PC-3 (cell line): ENCODE results near the gene ITGA1. TPM values are rescaled to one million over a fixed set of nuclear protein-coding genes. Genes with fewer than 3 reads are reported as not detected.

Experiments
- ATAC-seq: fragments of 200-7000 bp; cut with Tn5 transposase; 2 replicates; pipeline ENCODE4 v1.9.1; 2020; ENCODE audit warnings: mild to moderate bottlenecking, moderate library complexity
- BruUV-seq: library from RNA; stranded (reverse); fragments of 400-500 nt; replicated peaks from 2 replicates; lab custom pipeline; 2021; lab: Mats Ljungman, UMichigan
- CTCF ChIA-PET: fragments of 300-600 bp; sonication (Branson Sonifier 250); formaldehyde crosslinking; loops from one replicate; lab custom pipeline; 2022; ENCODE audit warnings: antibody characterized with exemption; lab: Charles Lee
- POLR2A ChIA-PET: fragments of 300-600 bp; sonication (Branson Sonifier 250); formaldehyde crosslinking; loops from one replicate; lab custom pipeline; 2022; ENCODE audit warnings: antibody characterized with exemption; ENCODE audit not compliant: unreplicated experiment; lab: Charles Lee
- DNase-seq: peaks from one replicate; pipeline ENCODE4 v3.0.0-alpha.2; 2015
- H2AFZ ChIP-seq: fragments of 300-600 bp; sonication (generic); 2 replicates; pipeline ENCODE4 v1.6.0; 2016; ENCODE audit warnings: antibody characterized with exemption, low read length
- H3F3A ChIP-seq: fragments of 300-600 bp; sonication (generic); one replicate; pipeline ENCODE4 v1.6.0; 2017; ENCODE audit warnings: antibody characterized with exemption, low read length, control low read depth, mild to moderate bottlenecking; ENCODE audit not compliant: unreplicated experiment
- H3K27ac ChIP-seq: fragments of 300-600 bp; sonication (generic); 2 replicates; pipeline ENCODE4 v1.5.1; 2016; ENCODE audit warnings: mild to moderate bottlenecking, low read length
- H3K27me3 ChIP-seq: fragments of 300-600 bp; sonication (generic); 2 replicates; pipeline ENCODE4 v1.6.1; 2016; ENCODE audit warnings: low read length, mixed read lengths
- H3K36me3 ChIP-seq: fragments of 300-600 bp; sonication (generic); 2 replicates; pipeline ENCODE4 v1.6.1; 2016; ENCODE audit warnings: low read depth, mixed run types, low read length, mixed read lengths
- H3K4me1 ChIP-seq: fragments of 300-600 bp; sonication (generic); 2 replicates; pipeline ENCODE4 v1.5.1; 2016; ENCODE audit warnings: low read length; ENCODE audit not compliant: insufficient read depth
- H3K4me2 ChIP-seq: fragments of 300-600 bp; sonication (generic); 2 replicates; pipeline ENCODE4 v1.6.0; 2016; ENCODE audit warnings: low read length
- H3K4me3 ChIP-seq: fragments of 300-600 bp; sonication (generic); 2 replicates; pipeline ENCODE4 v1.5.1; 2016; ENCODE audit warnings: mild to moderate bottlenecking, low read length, mixed read lengths
- H3K79me2 ChIP-seq: fragments of 300-600 bp; sonication (generic); 2 replicates; pipeline ENCODE4 v1.6.1; 2017; ENCODE audit warnings: low read length, mixed read lengths
- H3K9ac ChIP-seq: fragments of 300-600 bp; sonication (generic); 2 replicates; pipeline ENCODE4 v1.6.0; 2016; ENCODE audit warnings: mild to moderate bottlenecking, low read length
- H3K9me2 ChIP-seq: fragments of 300-600 bp; sonication (generic); replicated peaks from 2 replicates; pipeline ENCODE4 v1.6.1; 2016; ENCODE audit warnings: mixed run types, low read length, mixed read lengths
- H3K9me3 ChIP-seq: fragments of 300-600 bp; sonication (generic); 2 replicates; pipeline ENCODE4 v1.6.1; 2016; ENCODE audit warnings: low read length, mixed read lengths
- H4K20me1 ChIP-seq: fragments of 300-600 bp; sonication (generic); 2 replicates; pipeline ENCODE4 v1.6.1; 2016; ENCODE audit warnings: low read length, mixed read lengths
- CTCF ChIP-seq: fragments of 300-600 bp; sonication (generic); conservative IDR thresholded peaks from 2 replicates; pipeline ENCODE4 v1.5.1; 2017; ENCODE audit warnings: antibody characterized with exemption, low read depth, mild to moderate bottlenecking, low read length
- EZH2 ChIP-seq: fragments of 300-600 bp; sonication (generic); IDR thresholded peaks from one replicate; pipeline ENCODE4 v1.6.1; 2017; ENCODE audit warnings: antibody characterized with exemption, mild to moderate bottlenecking, low read length; ENCODE audit not compliant: unreplicated experiment
- EZH2phosphoT487 ChIP-seq: fragments of 300-600 bp; sonication (generic); IDR thresholded peaks from 2 replicates; pipeline ENCODE4 v1.6.1; 2018; ENCODE audit warnings: mild to moderate bottlenecking, antibody characterized with exemption, low read length, borderline replicate concordance
- intact Hi-C: fragments of 100-400 bp; cut with micrococcal nuclease; formaldehyde crosslinking; loops from 2 replicates; pipeline ENCODE4 v1.9.0; 2023
- total RNA-seq: library from RNA; depleted of rRNA; stranded (reverse); fragments of >200 nt; gene quantifications from 2 replicates; pipeline ENCODE4 v1.2.3, GENCODE V29; 2014

ITGA1 gene
- total RNA-seq, 1 experiment from 2014 or later = 4.7 TPM

- Histone ChIP-seq H4K20me1 (peaks cover 78% of the 10 kb centered on the region), H3K79me2 (peaks cover 100% of the 10 kb centered on the region), H3K27me3 (no peaks in the 10 kb centered on the region), H3K9ac (no peak overlapping the region), H3K36me3 (peaks cover 67% of the 10 kb centered on the region), H3K4me1 (peaks cover 52% of the 10 kb centered on the region), H3F3A (no peaks in the 10 kb centered on the region), H3K27ac (no peak overlapping the region), H3K9me2 (no peaks in the 10 kb centered on the region), H3K4me2 (0 out of 2 replicates have a peak overlapping the region, but pooled peaks have one; percentile 8), H3K4me3 (no peak overlapping the region), H2AFZ (no peak overlapping the region), H3K9me3 (no peaks in the 10 kb centered on the region)
- ChIA-PET CTCF (no interaction called here), POLR2A (interaction anchor here (0.7 kb wide), 1 partner anchor 52 kb away, joined by 3 read pairs; no protein-coding TSS in a partner anchor)
- TF ChIP-seq EZH2 (no peak), EZH2phosphoT487 (no peak), CTCF (no peak)
- no TSS peak for BruUV-seq
- no peak for DNase-seq
- ATAC-seq = no peak
- intact Hi-C loops = no loop called here
These were observed 207.4 kb downstream of the ITGA1 start for GRCh38 chr5:52995095-52995494.

DNA sequence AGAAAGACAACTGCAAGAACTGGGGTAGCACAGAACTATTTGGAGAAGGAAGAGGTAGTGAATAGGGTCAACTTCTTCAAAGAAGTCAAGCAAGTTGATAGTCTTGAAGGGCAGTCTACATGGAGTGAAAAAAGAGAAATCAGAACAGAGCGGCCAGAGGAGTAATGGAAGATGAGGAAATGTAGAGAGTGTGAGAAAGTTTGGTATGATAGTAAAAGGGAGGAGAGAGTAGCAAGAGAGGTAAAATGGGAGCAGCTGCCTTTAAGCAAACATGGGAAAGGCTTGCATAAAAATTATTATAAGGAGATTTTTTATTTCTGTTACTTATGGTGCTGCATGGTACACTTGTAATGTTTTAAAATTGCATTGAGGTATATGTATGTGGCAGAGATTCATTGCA lies 208.2 kb downstream of the ITGA1 start:
- Histone ChIP-seq H3K27ac (no peak overlapping the region), H3K4me1 (peaks cover 52% of the 10 kb centered on the region), H3K4me2 (peak overlapping the region; percentile 1; the same call in 1 of the 2 replicates)

More for the DNA sequence above, 208.2 kb downstream of the ITGA1 start:
- Histone ChIP-seq H3K36me3 (peaks cover 64% of the 10 kb centered on the region), H2AFZ (no peak overlapping the region), H4K20me1 (peaks cover 69% of the 10 kb centered on the region), H3K9me3 (no peaks in the 10 kb centered on the region), H3F3A (no peaks in the 10 kb centered on the region), H3K79me2 (peaks cover 100% of the 10 kb centered on the region), H3K9me2 (no peaks in the 10 kb centered on the region), H3K4me3 (no peak overlapping the region), H3K9ac (no peak overlapping the region), H3K27me3 (no peaks in the 10 kb centered on the region)
- CTCF ChIA-PET = no interaction called here
- POLR2A ChIA-PET = no interaction called here
- BruUV-seq = no TSS peak
- ATAC-seq (no peak), DNase-seq (no peak)
- intact Hi-C loops = no loop called here
- TF ChIP-seq CTCF (no peak), EZH2 (no peak), EZH2phosphoT487 (no peak)
